Measurements from ENCODE around the gene CCL24. TPM values are rescaled to one million over a fixed set of nuclear protein-coding genes. Genes with fewer than 3 reads are reported as not detected.

Gene CCL24
- total and polyA plus RNA-seq, 2 experiments from 2014 or later = not detected

GRCh38 chr7:75804705-75805104 is 8.9 kb downstream of the CCL24 start:
- no peak for TF ChIP-seq CTCF (IDR thresholded peaks at IDR 0.05; ENCODE audit: low read depth, low read length)
- H3K27me3 ChIP-seq = no peaks in the 10 kb centered on the region
- H3K4me1 ChIP-seq (ENCODE audit: low read depth) = no peaks in the 10 kb centered on the region
- DNase-seq (ENCODE audit: low read depth in 1 of 2, low spot score in 1 of 2) = no peak
- H3K4me3 ChIP-seq = no peak overlapping the region
- no peak overlapping the region for H3K27ac ChIP-seq
- no peaks in the 10 kb centered on the region for H3K9me3 ChIP-seq (ENCODE audit: low read depth)
- H3K36me3 ChIP-seq = no peaks in the 10 kb centered on the region

- H3K36me3 ChIP-seq = no peaks in the 10 kb centered on the region
- no peak for DNase-seq (ENCODE audit: low read depth in 1 of 2, low spot score in 1 of 2)
- no peak overlapping the region for H3K27ac ChIP-seq
- no peaks in the 10 kb centered on the region for H3K9me3 ChIP-seq (ENCODE audit: low read depth)
- H3K4me1 ChIP-seq (ENCODE audit: low read depth) = no peaks in the 10 kb centered on the region
- H3K4me3 ChIP-seq = no peak overlapping the region
- no peak for TF ChIP-seq CTCF (IDR thresholded peaks at IDR 0.05; ENCODE audit: low read depth, low read length)
- H3K27me3 ChIP-seq = no peaks in the 10 kb centered on the region
Observed at GRCh38 chr7:75804004-75804403, 9.6 kb downstream of the CCL24 start.

- H3K9me3 ChIP-seq (ENCODE audit: low read depth) = no peaks in the 10 kb centered on the region
- H3K4me1 ChIP-seq (ENCODE audit: low read depth) = no peaks in the 10 kb centered on the region
- no peak for TF ChIP-seq CTCF (IDR thresholded peaks at IDR 0.05; ENCODE audit: low read depth, low read length)
- H3K27me3 ChIP-seq = no peaks in the 10 kb centered on the region
- H3K4me3 ChIP-seq = no peak overlapping the region
- no peak overlapping the region for H3K27ac ChIP-seq
- DNase-seq (ENCODE audit: low read depth in 1 of 2, low spot score in 1 of 2) = no peak
- H3K36me3 ChIP-seq = no peaks in the 10 kb centered on the region
Observed at GRCh38 chr7:75802552-75802821, 11.1 kb downstream of the CCL24 start.

- no peaks in the 10 kb centered on the region for H3K27me3 ChIP-seq
- no peak overlapping the region for H3K4me3 ChIP-seq
- no peak for TF ChIP-seq CTCF (IDR thresholded peaks at IDR 0.05; ENCODE audit: low read depth, low read length)
- H3K36me3 ChIP-seq = no peaks in the 10 kb centered on the region
- H3K4me1 ChIP-seq (ENCODE audit: low read depth) = peaks cover 9% of the 10 kb centered on the region
- DNase-seq (ENCODE audit: low read depth in 1 of 2, low spot score in 1 of 2) = peak in 1 of 2 donors; percentile 12
- no peaks in the 10 kb centered on the region for H3K9me3 ChIP-seq (ENCODE audit: low read depth)
- no peak overlapping the region for H3K27ac ChIP-seq
Observed at GRCh38 chr7:75798770-75799169, 14.8 kb downstream of the CCL24 start.

GRCh38 chr7:75796420-75796819 is 17.2 kb downstream of the CCL24 start:
- no peak for DNase-seq (ENCODE audit: low read depth in 1 of 2, low spot score in 1 of 2)
- TF ChIP-seq CTCF (IDR thresholded peaks at IDR 0.05; ENCODE audit: low read depth, low read length) = no peak
- Histone ChIP-seq H3K9me3 (ENCODE audit: low read depth) (no peaks in the 10 kb centered on the region), H3K27me3 (no peaks in the 10 kb centered on the region), H3K27ac (peak overlapping the region; percentile 55), H3K36me3 (no peaks in the 10 kb centered on the region), H3K4me1 (ENCODE audit: low read depth) (peaks cover 9% of the 10 kb centered on the region), H3K4me3 (no peak overlapping the region)

GRCh38 chr7:75795831-75796285 is 17.7 kb downstream of the CCL24 start:
- Histone ChIP-seq H3K9me3 (ENCODE audit: low read depth) (no peaks in the 10 kb centered on the region), H3K4me3 (no peak overlapping the region), H3K4me1 (ENCODE audit: low read depth) (peaks cover 9% of the 10 kb centered on the region), H3K27ac (peak overlapping the region; percentile 55), H3K36me3 (no peaks in the 10 kb centered on the region), H3K27me3 (no peaks in the 10 kb centered on the region)
- peak; percentile 29 to 42 for DNase-seq (ENCODE audit: low read depth in 1 of 2, low spot score in 1 of 2)
- no peak for TF ChIP-seq CTCF (IDR thresholded peaks at IDR 0.05; ENCODE audit: low read depth, low read length)

Measured in cardiac muscle cell (in vitro differentiated cells and primary cell).